CD4-positive, alpha-beta T cell treated with Interleukin-1 beta for 1 hour (primary cell): Measurements from ENCODE around the gene SPTBN1.
"Not testable (repeated sequence)": the region's sequence is repeated elsewhere in the genome, so short reads cannot be mapped to it uniquely, and the experiment has no call there.

Source experiments
- DNase-seq, 2 donors: peaks; one replicate each; pipeline ENCODE4 v3.0.0-alpha.2; 2020 to 2022

Gene SPTBN1

DNA sequence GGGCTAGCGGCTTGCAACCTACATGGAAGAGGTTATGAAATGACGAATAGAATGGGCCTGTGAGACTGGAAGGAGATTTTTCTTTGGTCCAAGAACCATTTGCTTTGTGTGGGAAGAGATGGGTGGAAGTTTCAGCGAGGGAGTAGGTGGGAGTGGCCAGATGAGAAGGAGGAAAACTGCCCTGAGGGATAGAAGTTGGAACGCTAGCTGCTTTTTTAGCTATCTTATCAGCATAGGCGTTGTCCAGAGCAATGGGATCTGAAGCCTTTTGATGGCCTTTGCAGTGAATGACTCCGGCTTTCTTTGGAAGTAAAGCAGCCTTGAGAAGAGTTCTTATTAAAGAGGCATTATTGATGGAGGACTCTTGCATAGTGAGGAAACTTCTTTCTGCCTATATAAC, 52.4 kb downstream of the SPTBN1 start:
- DNase-seq = no peak

DNA sequence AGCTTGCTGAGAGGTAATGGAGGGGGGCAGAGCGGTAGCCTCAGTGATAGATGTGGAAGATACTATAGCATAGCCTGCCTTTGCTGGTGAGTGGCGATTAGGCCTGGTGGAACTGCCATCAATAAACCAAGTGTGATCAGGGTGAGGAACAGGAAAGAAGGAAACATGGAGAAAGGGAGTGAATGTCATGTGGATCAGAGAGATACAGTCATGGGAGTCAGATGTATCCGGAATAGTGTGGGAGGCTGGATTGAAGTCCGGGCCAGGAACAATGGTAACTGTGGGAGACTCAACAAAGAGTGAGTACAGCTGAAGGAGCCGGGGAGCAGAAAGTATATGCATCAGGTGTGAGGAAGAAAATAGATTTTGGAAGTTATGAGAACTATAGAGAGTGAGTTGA, 52.9 kb downstream of the SPTBN1 start:
- not testable (repeated sequence) for DNase-seq

DNA sequence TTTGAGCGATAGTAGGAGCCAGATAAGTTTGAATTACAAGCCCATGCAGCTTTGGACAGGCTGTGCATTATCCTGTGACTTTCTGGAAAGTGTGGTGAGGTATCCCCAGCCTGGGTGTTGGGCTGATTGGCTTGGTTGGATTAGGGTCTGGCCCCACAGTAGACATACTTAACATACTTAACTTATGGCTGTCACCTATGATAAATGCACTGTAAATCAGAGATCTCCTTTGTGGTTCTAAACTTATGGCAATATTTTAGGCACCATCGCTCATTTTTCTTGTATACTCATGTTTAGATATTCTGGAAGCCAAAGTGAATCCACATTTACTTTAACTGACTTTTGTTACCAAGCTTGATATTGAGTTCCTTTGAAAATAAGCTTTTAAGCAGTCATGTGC, 54.8 kb downstream of the SPTBN1 start:
- no peak for DNase-seq

DNA sequence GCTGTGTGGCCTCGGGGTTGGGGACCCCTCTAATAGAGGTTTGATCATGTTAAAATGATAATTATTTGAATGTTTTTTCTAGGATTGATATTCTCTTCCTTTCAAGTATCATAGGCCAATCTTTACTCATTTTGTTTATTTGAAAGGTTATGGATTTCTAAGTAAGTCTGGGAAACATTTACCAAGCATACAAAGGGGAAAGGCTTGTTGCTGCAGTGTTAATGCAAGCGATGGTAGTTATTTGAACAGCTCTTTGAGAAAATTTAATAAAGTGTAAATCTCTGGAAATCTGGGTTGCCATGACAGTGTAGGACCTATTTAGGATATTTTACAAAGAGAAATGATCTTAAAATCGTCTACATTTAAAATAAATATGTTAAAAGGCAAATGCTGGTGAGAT, 56.1 kb downstream of the SPTBN1 start:
- DNase-seq = no peak

DNA sequence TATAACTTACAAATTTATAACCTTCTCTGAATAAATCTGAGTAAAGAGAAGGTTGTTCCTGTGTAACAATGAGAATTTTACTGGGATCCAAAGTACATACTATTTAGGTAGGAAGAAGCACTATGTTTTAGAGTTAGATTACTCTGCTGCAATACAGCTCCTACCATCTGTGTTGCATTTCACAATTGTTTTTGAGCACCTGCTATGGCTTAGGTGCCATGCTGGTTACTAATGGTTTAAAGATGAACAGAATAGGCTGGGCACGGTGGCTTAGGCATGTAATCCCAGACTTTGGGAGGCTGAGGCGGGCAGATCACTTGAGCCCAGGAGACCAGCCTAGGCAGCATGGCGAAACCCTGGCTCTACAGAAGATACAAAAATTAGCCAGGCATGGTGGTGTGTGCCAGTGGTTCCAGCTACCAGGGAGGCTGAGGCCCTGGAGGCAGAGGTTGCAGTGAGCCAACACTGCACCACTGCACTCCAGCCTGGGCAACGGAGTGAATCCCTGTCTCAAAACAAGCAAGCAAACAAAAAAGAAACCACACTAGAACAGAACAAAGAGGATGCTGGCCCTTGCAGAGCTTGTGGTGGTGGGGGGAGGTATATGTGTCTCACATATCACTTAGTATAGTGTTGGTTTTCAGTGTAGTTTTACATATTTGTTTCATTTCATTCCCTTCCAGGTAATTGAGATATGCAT, 56.7 kb downstream of the SPTBN1 start:
- DNase-seq = no peak

DNA sequence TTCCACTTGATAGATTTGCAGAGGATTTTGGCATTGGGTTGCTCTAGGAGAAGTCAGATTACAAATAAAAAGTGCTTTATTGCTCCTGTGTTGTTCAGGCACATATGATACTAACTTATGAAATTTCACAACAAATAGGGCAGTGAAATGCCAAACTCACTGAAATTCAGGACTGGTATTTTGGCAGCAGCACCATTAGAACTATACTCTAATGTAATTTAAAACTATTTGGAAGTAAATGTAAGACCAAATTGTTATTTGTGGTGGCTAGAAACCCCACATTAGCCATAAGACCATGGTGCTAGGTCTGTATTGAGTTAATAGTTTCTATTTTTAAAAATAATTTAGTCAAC, 57.2 kb downstream of the SPTBN1 start:
- no peak for DNase-seq

DNA sequence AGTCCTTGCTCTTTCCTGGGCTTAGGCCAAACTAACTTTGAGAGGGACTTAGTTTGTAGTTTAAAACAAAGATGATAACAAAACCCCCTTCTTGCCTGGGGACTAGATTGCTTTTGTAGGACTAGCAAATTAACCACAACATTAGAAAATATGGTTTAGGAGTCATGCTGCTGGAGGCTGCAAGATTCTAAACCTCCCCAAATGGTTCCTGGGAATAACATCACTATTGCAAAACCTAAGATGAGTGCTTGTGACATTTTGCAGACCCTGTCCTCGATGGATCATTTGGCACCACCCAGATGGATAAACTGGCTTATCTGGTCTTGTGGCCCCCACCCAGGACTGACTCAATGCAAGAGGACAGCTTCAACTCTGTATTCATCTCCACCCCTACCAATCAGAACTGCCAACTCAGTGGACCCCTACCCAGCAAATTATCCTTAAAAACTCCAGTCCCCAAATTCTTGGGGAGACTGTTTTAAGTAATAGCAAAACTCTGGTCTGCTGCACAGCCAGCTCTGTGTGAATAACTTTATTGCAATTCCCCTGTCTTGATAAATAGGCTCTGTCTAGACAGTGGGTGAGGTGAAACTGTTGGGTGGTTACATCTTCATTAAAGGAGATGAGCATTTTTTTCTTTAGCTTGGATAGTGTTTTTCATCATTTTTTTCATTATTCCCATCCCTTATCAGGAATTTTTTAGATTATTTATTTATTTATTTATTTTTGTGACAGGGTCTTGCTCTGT, 58.9 kb downstream of the SPTBN1 start:
- DNase-seq = no peak

DNA sequence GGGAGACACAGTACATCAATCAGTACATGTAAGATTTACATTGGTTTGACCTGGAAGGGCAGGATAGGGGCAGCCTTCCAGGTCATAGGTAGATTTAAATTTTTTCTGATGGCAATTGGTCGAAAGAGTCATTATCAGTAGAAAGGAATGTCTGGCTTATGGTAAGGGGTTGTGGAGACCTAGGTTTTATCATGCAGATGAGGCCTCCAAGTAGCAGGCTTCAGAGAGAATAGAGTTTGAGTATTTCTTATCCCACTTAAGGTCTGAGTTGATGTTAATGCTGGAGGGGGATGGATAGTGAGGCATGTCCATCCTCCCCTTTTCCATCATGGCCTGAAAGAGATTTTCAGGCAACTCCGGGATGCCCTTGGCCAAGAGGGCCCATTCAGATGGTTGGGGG, 60.7 kb downstream of the SPTBN1 start:
- DNase-seq = no peak

DNA sequence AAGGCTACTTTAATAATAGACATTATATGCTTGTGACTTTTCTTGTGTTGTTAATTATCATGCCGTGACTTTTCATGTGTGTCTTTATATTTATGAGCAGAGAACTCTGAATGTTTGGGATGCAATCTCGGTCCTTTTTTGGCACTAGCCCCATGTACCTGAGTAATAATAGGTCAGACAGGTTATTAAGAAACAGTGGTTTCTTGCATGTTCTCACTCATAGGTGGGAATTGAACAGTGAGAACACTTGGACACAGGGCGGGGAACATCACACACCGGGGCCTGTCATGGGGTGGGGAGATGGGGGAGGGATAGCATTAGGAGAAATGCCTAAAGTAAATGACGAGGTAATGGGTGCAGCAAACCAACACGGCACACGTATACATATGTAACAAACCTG, 61.9 kb downstream of the SPTBN1 start:
- DNase-seq = not testable (repeated sequence)

DNA sequence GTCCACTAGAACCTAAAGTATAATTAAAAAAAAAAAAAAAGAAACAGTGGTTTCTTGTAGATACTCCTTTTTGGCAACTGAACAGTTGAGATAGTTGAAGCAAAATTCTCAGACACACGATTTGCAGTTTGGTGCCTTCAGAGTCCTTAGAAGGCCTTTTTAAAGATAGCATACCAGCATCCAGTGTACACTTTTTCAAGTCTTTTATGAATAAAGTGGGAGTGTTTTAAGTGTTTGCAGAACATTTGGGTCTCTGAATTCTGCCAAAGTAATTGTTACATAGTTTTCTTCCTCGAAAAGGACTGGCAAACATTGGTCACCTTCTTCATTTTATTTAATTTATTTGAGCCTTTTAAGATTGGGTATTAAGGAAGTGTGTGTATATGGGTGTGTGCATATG, 62.3 kb downstream of the SPTBN1 start:
- no peak for DNase-seq

DNA sequence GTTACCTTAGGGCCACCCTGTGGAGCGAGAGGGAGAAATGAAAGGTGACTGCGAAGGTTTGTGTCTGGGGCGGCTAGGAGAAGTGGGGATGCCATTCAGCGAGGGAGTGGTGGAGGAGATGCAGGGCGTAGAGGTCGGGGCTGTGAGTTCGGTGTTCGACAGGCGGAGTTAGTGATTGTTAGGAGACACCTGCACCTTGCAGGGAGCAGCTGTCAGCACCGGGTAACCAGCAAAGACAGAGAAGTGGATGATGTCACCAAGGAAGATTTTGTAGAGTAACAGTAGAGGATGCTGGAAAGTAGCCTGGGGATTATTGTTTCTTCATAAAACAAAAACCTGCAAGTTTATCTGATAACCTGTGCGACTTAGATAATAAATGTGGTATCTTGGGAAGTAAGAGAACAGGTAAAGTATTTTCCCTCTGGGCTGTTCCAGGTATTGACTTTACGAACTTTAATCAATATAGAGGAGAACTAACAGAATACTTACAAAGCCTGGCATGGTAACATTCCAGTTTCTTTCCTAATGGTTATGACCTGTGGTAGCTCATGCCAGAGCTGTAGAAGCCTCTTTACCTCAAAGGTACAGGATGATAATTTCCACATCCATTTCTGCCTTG, 63.8 kb downstream of the SPTBN1 start:
- DNase-seq = no peak

DNA sequence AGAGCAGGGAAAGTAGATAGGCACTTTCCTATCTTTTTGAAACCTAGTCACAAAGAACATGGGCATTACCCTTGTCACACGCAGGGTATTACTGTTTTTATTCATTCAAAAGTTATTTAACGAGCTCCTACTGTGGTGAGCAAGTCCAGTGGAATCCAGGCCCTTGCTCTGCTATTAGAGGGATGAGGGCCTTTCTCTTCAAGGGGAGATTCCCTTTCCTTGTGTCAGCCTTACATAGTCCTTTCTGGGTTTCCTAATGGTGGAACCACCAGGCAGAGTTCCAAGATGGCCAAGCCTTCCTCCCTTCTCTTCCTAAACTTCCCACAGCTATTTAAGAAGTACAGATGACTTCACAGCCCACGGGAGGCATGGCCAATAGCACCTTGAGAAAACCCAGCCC, 64.6 kb downstream of the SPTBN1 start:
- DNase-seq = no peak

DNA sequence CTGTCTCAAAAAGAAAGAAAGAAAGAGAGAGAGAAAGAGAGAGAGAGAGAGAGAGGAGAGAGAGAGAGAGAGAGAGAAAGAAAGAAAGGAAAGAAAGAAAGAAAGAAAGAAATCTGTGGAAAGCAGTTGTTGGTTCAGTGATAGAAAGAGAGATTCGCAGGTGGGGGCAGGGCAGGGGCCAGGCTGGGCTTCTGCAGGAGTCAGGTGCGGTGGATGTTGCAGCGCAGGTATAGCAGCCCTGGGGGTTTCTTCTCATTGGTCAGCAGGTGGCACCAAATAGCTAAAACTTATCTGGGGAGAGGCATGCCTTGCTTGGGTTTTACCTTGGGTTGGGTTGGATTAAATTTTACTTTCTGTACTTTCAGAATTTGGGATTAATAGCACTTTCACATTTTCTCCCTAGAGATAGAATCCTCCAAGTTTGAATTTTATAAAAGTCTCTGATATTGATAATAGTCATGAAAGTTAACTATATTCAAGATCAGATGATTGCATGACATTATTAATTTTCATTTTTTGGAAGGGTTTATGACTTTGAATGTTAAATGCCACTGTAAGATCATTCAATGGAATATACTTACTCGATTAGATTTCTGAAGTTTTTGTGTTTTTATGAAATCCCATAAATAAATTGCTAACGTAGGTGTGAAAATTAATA, 66.6 kb downstream of the SPTBN1 start:
- peak; percentile 75 to 81 for DNase-seq

DNA sequence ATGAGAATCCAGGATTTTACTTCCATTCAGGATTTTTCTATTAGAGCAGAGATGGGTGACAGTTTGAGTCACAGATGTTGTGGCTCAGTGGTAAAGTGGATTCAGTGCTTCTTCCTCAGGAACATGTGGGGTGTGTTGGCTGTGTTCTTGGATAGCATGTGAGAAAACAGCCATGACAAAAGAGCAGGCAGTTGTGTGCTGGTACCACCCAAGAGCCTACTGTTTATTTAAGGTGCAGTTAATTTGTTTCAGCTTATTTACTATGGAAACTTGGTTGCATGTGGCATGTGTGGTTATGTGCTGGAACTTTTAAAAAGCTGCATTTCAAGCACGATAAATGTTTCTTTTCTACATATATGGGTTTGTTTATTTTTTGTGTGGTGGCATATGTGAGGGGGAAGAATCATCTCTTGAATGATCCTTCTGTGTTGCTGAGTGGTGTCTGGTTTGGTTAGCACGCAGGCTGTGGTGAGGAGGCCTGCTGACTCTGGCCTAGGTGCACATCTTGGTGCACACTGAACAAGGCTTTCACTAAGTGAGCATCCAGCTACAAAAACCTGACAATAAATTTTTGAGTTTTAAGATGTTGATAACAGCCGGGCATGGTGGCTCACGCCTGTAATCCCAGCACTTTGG, 67.3 kb downstream of the SPTBN1 start:
- DNase-seq = no peak

DNA sequence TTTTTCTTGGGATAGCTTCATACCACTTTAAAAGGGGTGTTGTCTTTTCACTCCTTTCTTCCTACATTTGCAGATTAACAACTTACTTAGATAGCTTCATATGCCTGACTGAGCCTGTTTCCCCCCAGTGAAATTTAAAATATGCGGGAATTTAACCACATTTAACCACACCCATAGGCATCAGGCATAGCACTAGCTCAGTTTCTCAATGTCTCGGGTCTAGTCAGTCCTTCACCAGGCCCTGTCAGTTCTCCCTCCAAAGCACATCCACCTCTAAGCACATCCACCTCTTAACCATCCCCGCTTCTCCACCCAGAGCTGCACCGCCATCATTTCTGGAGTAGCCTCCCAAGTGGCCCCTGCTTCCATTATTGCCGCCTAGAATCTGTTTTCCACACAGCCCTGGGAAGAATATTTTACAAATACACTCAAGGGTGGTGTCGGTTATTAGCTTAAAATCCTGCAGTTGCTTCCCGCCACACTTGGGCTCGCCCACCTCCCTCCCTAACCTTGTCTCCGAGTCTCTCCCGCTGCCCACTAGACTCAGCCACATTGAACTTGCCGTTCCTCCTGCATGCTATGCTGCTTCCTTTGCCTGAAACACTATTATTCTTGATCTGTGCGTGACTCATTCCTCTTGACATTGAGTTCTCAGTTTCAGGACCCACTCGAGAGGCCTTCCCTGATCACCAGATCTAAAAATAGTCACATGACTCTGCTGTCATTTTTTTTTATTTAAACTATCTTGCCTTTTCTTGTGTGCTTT, 68.3 kb downstream of the SPTBN1 start:
- DNase-seq = no peak

DNA sequence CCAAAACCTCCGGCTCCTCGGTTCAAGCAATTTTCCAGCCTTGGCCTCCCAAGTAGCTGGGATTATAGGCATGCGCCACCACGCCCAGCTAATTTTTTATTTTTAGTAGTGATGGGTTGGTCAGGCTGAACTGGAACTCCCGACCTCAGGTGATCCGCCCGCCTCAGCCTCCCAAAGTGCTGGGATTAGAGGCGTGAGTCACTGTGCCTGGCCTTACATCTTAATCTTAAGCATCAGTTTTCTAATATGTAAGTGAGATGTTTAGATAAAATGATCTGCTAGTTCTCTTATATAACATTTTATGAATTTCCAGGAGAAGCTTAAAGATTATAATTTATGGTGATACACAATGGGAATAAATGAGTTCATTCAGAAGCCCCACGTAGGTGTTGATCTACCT, 69.2 kb downstream of the SPTBN1 start:
- no peak for DNase-seq

DNA sequence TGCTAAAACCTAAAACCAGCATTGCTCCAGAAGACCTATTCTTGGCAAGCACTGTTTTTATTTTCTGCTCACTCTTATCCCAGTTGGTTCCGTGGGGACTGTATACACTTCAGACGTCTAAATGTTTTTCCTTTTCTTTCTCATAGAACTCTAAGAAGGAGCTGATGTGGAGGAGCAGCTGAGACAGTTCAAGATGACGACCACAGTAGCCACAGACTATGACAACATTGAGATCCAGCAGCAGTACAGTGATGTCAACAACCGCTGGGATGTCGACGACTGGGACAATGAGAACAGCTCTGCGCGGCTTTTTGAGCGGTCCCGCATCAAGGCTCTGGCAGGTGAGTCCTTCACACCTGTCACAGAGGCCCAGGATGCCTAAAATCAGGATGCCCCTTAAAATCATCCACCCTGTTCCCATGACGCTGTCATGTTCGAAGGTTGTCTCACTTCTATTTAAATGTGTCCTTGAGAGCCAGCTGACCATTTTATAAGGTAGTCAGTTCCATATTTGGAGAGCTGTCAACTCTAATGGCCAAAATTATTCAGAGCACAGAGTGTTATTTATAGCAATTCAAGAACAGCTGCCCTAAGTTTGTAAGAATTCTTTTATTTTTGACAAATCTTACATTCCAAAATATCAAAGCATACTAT, 70.2 kb downstream of the SPTBN1 start:
- no peak for DNase-seq

DNA sequence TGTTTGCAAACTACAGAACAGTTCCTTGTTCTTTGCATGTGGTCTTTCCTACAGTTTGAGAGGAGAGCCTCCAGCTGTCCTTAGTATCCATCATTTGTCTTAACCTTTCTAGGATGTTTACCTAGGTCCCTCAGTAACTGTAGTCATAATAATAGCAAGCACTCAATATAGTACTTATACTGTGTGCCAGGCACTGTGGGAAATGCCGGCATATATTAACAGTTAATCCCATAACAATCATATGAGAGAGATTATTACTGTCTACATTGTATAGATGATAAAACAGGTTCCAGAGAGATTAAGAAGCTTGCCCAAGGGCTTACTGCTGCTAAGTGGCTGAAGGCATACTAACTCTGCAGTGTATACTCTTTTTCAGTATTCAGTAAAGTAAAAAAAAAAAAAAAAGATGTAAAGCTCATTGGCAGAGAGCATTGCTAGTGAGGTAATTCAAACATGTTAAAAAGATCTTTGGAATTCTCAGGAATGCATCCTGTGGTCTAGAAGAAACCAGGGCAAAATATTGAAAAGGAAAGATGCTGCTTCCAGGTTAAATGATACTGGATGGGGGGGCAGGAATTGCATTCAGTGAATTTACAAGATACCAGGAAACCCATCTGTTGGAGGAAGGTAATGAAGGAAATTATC, 72.3 kb downstream of the SPTBN1 start:
- DNase-seq = no peak

DNA sequence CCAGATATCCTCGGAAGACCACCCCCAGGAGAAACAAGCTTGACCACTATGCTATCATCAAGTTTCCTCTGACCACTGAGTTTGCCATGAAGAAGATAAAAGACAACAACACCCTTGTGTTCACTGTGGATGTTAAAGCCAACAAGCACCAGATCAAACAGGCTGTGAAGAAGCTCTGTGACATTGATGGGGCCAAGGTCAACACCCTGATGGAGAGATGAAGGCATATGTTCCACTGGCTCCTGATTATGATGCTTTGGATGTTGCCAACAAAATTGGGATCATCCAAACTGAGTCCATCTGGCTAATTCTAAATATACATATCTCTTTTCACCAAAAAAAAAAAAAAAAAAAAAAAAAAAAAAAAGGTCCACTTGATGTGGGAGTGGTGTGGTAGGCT, 73.4 kb downstream of the SPTBN1 start:
- not testable (repeated sequence) for DNase-seq

DNA sequence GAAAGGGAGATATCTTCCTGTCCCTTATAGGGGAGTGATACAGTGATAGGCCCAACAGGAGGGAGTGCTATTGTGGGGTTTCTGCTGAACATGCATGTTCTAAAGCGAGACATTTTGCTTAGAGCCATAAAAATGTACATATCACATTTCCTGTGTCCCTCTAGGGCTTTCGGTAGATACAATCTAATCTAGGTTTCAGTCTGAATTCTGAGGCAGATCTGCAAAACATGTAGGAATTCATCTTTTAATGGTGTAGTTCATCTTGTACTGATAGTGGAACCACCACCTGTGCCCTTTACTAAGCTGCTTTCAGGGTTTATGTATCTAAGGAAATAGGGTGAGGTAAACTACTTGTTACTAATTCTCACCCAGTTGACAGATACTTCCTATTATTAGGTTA, 73.8 kb downstream of the SPTBN1 start:
- no peak for DNase-seq

DNA sequence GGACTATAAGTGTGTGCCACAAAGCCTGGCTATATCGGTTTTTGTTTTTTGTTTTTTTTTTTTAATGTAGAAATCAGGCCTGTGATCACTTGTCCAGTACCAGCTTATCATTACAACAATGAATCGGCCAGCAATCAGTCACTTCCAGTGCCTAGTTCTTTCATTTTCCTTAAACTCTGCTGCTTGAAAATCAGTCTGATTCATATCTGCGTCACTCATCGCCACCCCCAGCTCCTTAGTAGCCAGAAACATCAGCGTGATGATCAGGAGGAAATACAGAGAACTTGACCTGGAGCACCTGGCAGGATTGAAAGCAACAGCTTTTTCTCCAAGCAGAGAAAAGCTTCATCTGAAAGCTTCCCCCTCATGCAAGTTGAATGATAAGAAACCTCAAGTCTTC, 75.4 kb downstream of the SPTBN1 start:
- no peak for DNase-seq

DNA sequence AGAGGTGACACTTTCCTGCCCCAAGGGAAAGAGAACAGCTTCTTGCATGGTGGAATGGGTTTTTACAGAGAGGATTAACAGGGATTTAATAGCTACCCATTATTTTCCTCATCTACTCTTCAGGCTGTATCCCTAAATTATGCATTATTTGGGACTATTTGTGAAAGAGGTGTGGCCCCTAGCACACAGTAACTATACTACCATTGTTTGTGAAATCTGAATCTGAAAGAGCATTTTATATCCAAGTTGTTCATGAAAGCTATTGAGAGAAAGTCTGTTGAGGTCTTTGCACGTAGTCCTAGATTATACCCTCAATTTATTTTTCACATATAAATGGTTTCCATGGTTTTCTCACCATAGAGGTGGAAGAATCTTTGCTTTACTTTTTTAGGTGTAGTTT, 78.1 kb downstream of the SPTBN1 start:
- no peak for DNase-seq
